CD14-positive monocyte (primary cell): Measurements from ENCODE around the gene CD46. TPM values are rescaled to one million over a fixed set of nuclear protein-coding genes. Genes with fewer than 3 reads are reported as not detected.

ENCODE experiments used
- DNase-seq, 3 donors: peaks; one replicate each; pipeline ENCODE4 v3.0.0-alpha.2; 2011 to 2022
- H2AFZ ChIP-seq: 2 replicates; pipeline ENCODE4 v1.6.0; 2012; ENCODE audit warnings: mild to moderate bottlenecking, low read depth, low read length, inconsistent platforms; ENCODE audit not compliant: insufficient read depth, poor library complexity, severe bottlenecking
- H3K27ac ChIP-seq, 2 donors: 1 replicate in 1 of 2; 2 replicates in 1 of 2; pipeline ENCODE4 v1.5.1; 2012 to 2013; ENCODE audit warnings: low read length in 2 of 2, control low read depth in 1 of 2, inconsistent platforms in 1 of 2, low read depth in 1 of 2, mild to moderate bottlenecking in 1 of 2
- H3K27me3 ChIP-seq, 2 donors: one replicate each; pipeline versions ENCODE4 v1.6.0 to v1.6.1; 2011 to 2013; ENCODE audit warnings: low read length in 2 of 2; ENCODE audit not compliant: control insufficient read depth in 2 of 2, insufficient read depth in 2 of 2
- H3K36me3 ChIP-seq, 2 donors: replicated peaks in 1 of 2; 1 replicate in 1 of 2; 2 replicates in 1 of 2; pipeline versions ENCODE4 v1.5.1 to v1.6.1; 2012 to 2013; ENCODE audit warnings: low read length in 2 of 2, control low read depth in 1 of 2, inconsistent platforms in 1 of 2, mild to moderate bottlenecking in 1 of 2; ENCODE audit not compliant: insufficient read depth in 2 of 2, control insufficient read depth in 1 of 2
- H3K4me1 ChIP-seq, 2 donors: 1 replicate in 1 of 2; 2 replicates in 1 of 2; pipeline versions ENCODE4 v1.5.1 to v1.6.1; 2012 to 2013; ENCODE audit warnings: low read length in 2 of 2, control low read depth in 1 of 2, inconsistent platforms in 1 of 2, mild to moderate bottlenecking in 1 of 2, moderate library complexity in 1 of 2; ENCODE audit not compliant: insufficient read depth in 2 of 2, control insufficient read depth in 1 of 2
- H3K4me2 ChIP-seq: replicated peaks from 2 replicates; pipeline ENCODE3; 2012; ENCODE audit warnings: low read length, moderate library complexity, mild to moderate bottlenecking; ENCODE audit not compliant: poor library complexity, severe bottlenecking; ENCODE audit errors: extremely low read depth
- H3K4me3 ChIP-seq, 3 experiments: fragments of 200-600 bp in 1 of 3; sonication (generic) in 1 of 3; replicated peaks in 1 of 3; 1 replicate in 2 of 3; 2 replicates in 1 of 3; pipeline ENCODE4 v1.5.1; 2011 to 2013; ENCODE audit warnings: low read length in 3 of 3, mild to moderate bottlenecking in 3 of 3, control low read depth in 2 of 3, low read depth in 2 of 3, inconsistent platforms in 1 of 3, moderate library complexity in 1 of 3
- H3K79me2 ChIP-seq: 2 replicates; pipeline ENCODE4 v1.6.0; 2012; ENCODE audit warnings: mild to moderate bottlenecking, control low read depth, inconsistent platforms, low read length, moderate library complexity; ENCODE audit not compliant: insufficient read depth
- H3K9ac ChIP-seq: 2 replicates; pipeline ENCODE4 v1.6.0; 2017; ENCODE audit warnings: low read length, mild to moderate bottlenecking; ENCODE audit not compliant: insufficient read depth, poor library complexity, severe bottlenecking
- H3K9me3 ChIP-seq, 2 donors: replicated peaks in 1 of 2; 1 replicate in 1 of 2; 2 replicates in 1 of 2; pipeline versions ENCODE4 v1.5.1 to v1.6.1; 2012 to 2013; ENCODE audit warnings: low read length in 2 of 2, control low read depth in 1 of 2; ENCODE audit not compliant: control insufficient read depth in 1 of 2, insufficient read depth in 1 of 2
- H4K20me1 ChIP-seq: 2 replicates; pipeline ENCODE4 v1.6.0; 2012; ENCODE audit warnings: mild to moderate bottlenecking, low read length, control low read depth, moderate library complexity; ENCODE audit not compliant: insufficient read depth
- H3K27ac Mint-ChIP-seq, 7 donors: one replicate each; pipeline ENCODE4 v1.8.0; 2020; ENCODE audit warnings: mild to moderate bottlenecking in 7 of 7, mixed read lengths in 7 of 7, moderate library complexity in 6 of 7, inconsistent platforms in 2 of 7
- H3K27me3 Mint-ChIP-seq, 3 donors: one replicate each; pipeline ENCODE4 v1.8.0; 2021 to 2022; ENCODE audit warnings: low read depth in 3 of 3, mild to moderate bottlenecking in 3 of 3, mixed read lengths in 3 of 3, moderate library complexity in 3 of 3, inconsistent platforms in 1 of 3
- H3K36me3 Mint-ChIP-seq, 2 donors: one replicate each; pipeline ENCODE4 v1.8.0; 2020; ENCODE audit warnings: mixed read lengths in 2 of 2, inconsistent platforms in 1 of 2, mild to moderate bottlenecking in 1 of 2
- H3K4me1 Mint-ChIP-seq: one replicate; pipeline ENCODE4 v1.8.0; 2020; ENCODE audit warnings: mild to moderate bottlenecking, mixed read lengths
- H3K4me3 Mint-ChIP-seq, 2 donors: one replicate each; pipeline ENCODE4 v1.8.0; 2020; ENCODE audit warnings: mild to moderate bottlenecking in 2 of 2, mixed read lengths in 2 of 2, moderate library complexity in 1 of 2
- H3K9me3 Mint-ChIP-seq, 7 donors: one replicate each; pipeline ENCODE4 v1.8.0; 2020 to 2022; ENCODE audit warnings: mixed read lengths in 7 of 7, mild to moderate bottlenecking in 6 of 7, moderate library complexity in 6 of 7, inconsistent platforms in 2 of 7
- CTCF ChIP-seq: fragments of 200-600 bp; IDR thresholded peaks from one replicate; pipeline ENCODE4 v1.8.0; 2022; ENCODE audit warnings: antibody characterized with exemption, mild to moderate bottlenecking
- WGBS: methylation state at CpG from one replicate; pipeline ENCODE4 v1.1.5; 2013; ENCODE audit warnings: missing lambda C conversion rate; ENCODE audit not compliant: insufficient coverage; 5-methylcytosine and 5-hydroxymethylcytosine counted together
- intact Hi-C, 2 donors: fragments of 100-400 bp; cut with micrococcal nuclease; formaldehyde crosslinking; loops; one replicate each; pipeline versions ENCODE4 v1.15.0 to v1.15.1; 2023
- polyA plus RNA-seq, 3 donors: library from polyadenylated mRNA; depleted of rRNA in 1 of 3; unstranded in 2 of 3; stranded (reverse) in 1 of 3; fragments of 300-500 nt in 2 of 3; fragments of >200 nt in 1 of 3; fragmentation: Illumina TruSeq in 2 of 3; gene quantifications; 1 replicate in 2 of 3; 2 replicates in 1 of 3; pipeline ENCODE4 v1.2.3, GENCODE V29; 2012 to 2021

Gene CD46
- polyA plus RNA-seq, 3 donors = 139 to 259 (median 210) TPM

GRCh38 chr1:207828046-207828445 lies 76.2 kb downstream of the CD46 start:
- H3K36me3 Mint-ChIP-seq = peaks cover 20 to 26% of the 10 kb centered on the region in 2 donors
- H2AFZ ChIP-seq = no peak overlapping the region
- no peak for TF ChIP-seq CTCF
- DNase-seq = no peak
- no peaks in the 10 kb centered on the region for H3K27me3 ChIP-seq
- peaks cover 0 to 5% (median 3%) of the 10 kb centered on the region in 3 donors for H3K27me3 Mint-ChIP-seq
- intact Hi-C loops = loop anchor here (2.0 to 10.0 kb wide), 3 partner anchors 43 to 137 kb away; no protein-coding TSS in a partner anchor
- peaks cover 83% of the 10 kb centered on the region for H3K4me1 Mint-ChIP-seq
- 63% methylated on average over 2 of the region's 5 CpGs for WGBS
- no peaks in the 10 kb centered on the region for H3K36me3 ChIP-seq
- H4K20me1 ChIP-seq = peaks cover 28% of the 10 kb centered on the region
- H3K9me3 ChIP-seq = no peaks in the 10 kb centered on the region
- H3K79me2 ChIP-seq = peaks cover 78% of the 10 kb centered on the region
- peak overlapping the region; percentile 96 to 99 (median 99) for H3K27ac Mint-ChIP-seq
- peak overlapping the region; percentile 43 to 74 for H3K4me3 Mint-ChIP-seq
- peaks cover 76 to 88% of the 10 kb centered on the region in 2 donors for H3K4me1 ChIP-seq
- peak overlapping the region; percentile 62 for H3K4me2 ChIP-seq
- peak overlapping the region; percentile 6 for H3K9ac ChIP-seq
- peak overlapping the region; percentile 42 to 98 for H3K27ac ChIP-seq
- H3K4me3 ChIP-seq = peak overlapping the region in 1 of 3 experiments; percentile 73
- no peaks in the 10 kb centered on the region for H3K9me3 Mint-ChIP-seq

DNA sequence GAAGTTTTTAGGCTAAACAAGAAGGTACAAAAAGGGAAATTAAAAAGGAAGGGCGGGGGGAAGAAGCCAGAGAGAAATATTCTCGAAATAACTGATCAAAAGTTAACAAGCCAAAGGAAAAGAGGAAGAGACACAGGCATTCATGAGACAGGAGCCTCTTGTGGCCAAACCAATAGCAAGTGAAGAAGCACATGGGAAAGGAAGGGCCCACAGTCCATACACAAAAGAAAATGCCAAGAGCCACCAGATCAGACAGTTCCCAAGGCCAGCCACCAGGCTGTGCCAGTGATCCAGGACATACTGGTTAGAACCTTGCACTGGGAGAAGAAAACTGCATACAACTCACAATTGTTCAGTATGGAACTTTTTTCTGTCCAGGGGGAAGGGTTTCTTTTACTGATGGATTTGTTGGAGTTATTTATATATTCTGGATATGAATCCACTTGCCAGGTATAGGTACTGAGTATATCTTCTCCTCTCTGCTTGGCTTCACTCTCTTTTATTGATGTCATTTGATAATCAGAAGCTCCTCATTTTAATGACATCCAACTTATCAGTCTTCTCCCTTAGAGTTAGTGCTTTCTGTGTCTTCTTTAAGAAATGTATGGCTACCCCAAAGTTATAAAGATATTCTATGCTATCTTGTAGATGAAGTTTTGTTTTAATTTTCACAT lies 76.8 kb downstream of the CD46 start:
- peak overlapping the region; percentile 43 to 74 for H3K4me3 Mint-ChIP-seq
- Histone ChIP-seq H3K9ac (no peak overlapping the region), H3K9me3 (no peaks in the 10 kb centered on the region), H3K79me2 (peaks cover 78% of the 10 kb centered on the region), H3K36me3 (no peaks in the 10 kb centered on the region), H3K4me3 (peak overlapping the region in 1 of 3 experiments; percentile 73), H3K4me2 (peak overlapping the region; percentile 62), H2AFZ (no peak overlapping the region), H3K27ac (peak overlapping the region; percentile 42 to 98), H3K4me1 (peaks cover 76 to 88% of the 10 kb centered on the region in 2 donors), H3K27me3 (no peaks in the 10 kb centered on the region), H4K20me1 (peaks cover 33% of the 10 kb centered on the region)
- H3K4me1 Mint-ChIP-seq = peaks cover 85% of the 10 kb centered on the region
- H3K36me3 Mint-ChIP-seq = peaks cover 18 to 26% of the 10 kb centered on the region in 2 donors
- intact Hi-C loops = loop anchor here (1.0 to 10.0 kb wide), 4 partner anchors 40 to 136 kb away; no protein-coding TSS in a partner anchor
- WGBS = 0% methylated on average over 1 of the region's 2 CpGs
- peak overlapping the region; percentile 96 to 99 (median 99) for H3K27ac Mint-ChIP-seq
- H3K9me3 Mint-ChIP-seq = no peaks in the 10 kb centered on the region
- peaks cover 0 to 5% (median 4%) of the 10 kb centered on the region in 3 donors for H3K27me3 Mint-ChIP-seq
- DNase-seq = peak; percentile 92 to 97 (median 96)
- TF ChIP-seq CTCF = peak; percentile 95
